Measurements from ENCODE around the gene CROCC2. TPM values are rescaled to one million over a fixed set of nuclear protein-coding genes. Genes with fewer than 3 reads are reported as not detected.

The CROCC2 gene
- total and polyA plus RNA-seq, 10 of the 15 experiments (the other 5 are each of a cell fraction or from before 2014, with no cell fraction given), result not detected

DNA sequence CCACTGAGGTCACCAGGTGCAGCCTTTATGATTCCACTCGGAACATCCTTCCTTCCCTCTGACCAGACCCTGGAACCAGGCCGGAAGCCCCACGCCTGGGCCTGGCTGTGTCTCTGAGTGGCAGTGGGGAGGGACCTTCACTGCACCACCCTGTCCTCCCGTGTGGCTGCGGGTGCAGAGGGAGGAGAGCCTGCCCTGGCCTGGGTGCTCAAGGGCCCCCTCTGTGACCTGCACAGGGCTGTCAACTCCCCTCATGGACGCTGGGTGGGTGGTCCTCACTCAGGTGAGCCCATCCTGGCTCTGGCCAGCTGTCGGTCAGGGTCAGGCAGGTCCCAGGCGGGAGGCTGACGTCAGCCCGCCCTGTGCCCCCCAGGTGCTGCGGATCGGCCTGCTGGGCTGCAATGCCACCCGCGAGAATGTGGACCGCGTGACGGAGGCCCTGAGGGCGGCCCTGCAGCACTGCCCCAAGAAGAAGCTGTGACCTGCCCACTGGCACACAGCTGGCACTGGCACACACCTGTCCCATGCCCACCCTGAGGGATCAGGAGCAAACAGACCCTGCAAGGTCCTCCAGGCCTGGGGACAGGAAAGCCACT lies 27.7 kb upstream of the CROCC2 start:
- Histone ChIP-seq H3K9ac (ENCODE audit: control insufficient read depth, insufficient read depth, low read length) (no peak overlapping the region), H2AFZ (ENCODE audit: control insufficient read depth, low read depth, low read length) (no peak overlapping the region), H3K27me3 (replicated peaks in 1 of 2; ENCODE audit: control insufficient read depth in 2 of 2, insufficient read depth in 2 of 2, low read length in 1 of 2) (no peaks in the 10 kb centered on the region; a peak in 1 of 4 replicates), H4K20me1 (ENCODE audit: control insufficient read depth, insufficient read depth) (no peaks in the 10 kb centered on the region), H3K79me2 (ENCODE audit: control insufficient read depth, insufficient read depth, low read length) (no peaks in the 10 kb centered on the region), H3K36me3 (ENCODE audit: control insufficient read depth in 2 of 2, insufficient read depth in 2 of 2, low read length in 1 of 2) (no peaks in the 10 kb centered on the region), H3K4me1 (ENCODE audit: control insufficient read depth, insufficient read depth, low read length) (no peaks in the 10 kb centered on the region), H3K9me3 (replicated peaks; ENCODE audit: control insufficient read depth, insufficient read depth, low read length) (no peaks in the 10 kb centered on the region), H3K4me3 (no peak overlapping the region), H3K4me2 (ENCODE audit: control insufficient read depth, insufficient read depth) (no peak overlapping the region), H3K27ac (ENCODE audit: control insufficient read depth, insufficient read depth) (no peak overlapping the region)
- ChIA-PET POLR2A (no interaction called here), RAD21 (ENCODE audit: unreplicated experiment) (no interaction called here), SMC1A (ENCODE audit: uncharacterized antibody, unreplicated experiment) (no interaction called here), CTCF (no interaction called here)
- no TSS peak for BruUV-seq (replicated peaks)
- TF ChIP-seq JUND (IDR thresholded peaks at IDR 0.05; ENCODE audit: low read depth, low read length) (no peak), IRF4 (IDR thresholded peaks at IDR 0.05; ENCODE audit: low read depth, low read length) (no peak), SIX5 (IDR thresholded peaks at IDR 0.05; ENCODE audit: low read depth, low read length, severe bottlenecking) (no peak), YY1 (IDR thresholded peaks at IDR 0.05; ENCODE audit: low read depth, low read length) (no peak), RUNX3 (IDR thresholded peaks at IDR 0.05; ENCODE audit: low read length) (no peak), ZZZ3 (IDR thresholded peaks at IDR 0.05; ENCODE audit: control insufficient read depth, insufficient read length, low read depth) (no peak), ELK1 (IDR thresholded peaks at IDR 0.05; ENCODE audit: low read depth, low read length) (no peak), REST (IDR thresholded peaks at IDR 0.05; ENCODE audit: low read depth, low read length) (no peak), SMAD5 (IDR thresholded peaks at IDR 0.05; ENCODE audit: low read depth) (no peak), RELA (IDR thresholded peaks at IDR 0.05; ENCODE audit: borderline replicate concordance, partially characterized antibody) (no peak), CEBPB (IDR thresholded peaks at IDR 0.05; ENCODE audit: borderline replicate concordance in 1 of 2, low read depth in 2 of 2, low read length in 2 of 2) (no peak), HDGF (IDR thresholded peaks at IDR 0.05) (no peak), CBX3 (IDR thresholded peaks at IDR 0.05; ENCODE audit: borderline replicate concordance, low read depth) (no peak), SMC3 (IDR thresholded peaks at IDR 0.05; ENCODE audit: borderline replicate concordance, low read length) (no peak), MEF2B (IDR thresholded peaks at IDR 0.05; ENCODE audit: partially characterized antibody, poor library complexity, severe bottlenecking) (no peak)
- TF ChIP-seq, protein P1, sequence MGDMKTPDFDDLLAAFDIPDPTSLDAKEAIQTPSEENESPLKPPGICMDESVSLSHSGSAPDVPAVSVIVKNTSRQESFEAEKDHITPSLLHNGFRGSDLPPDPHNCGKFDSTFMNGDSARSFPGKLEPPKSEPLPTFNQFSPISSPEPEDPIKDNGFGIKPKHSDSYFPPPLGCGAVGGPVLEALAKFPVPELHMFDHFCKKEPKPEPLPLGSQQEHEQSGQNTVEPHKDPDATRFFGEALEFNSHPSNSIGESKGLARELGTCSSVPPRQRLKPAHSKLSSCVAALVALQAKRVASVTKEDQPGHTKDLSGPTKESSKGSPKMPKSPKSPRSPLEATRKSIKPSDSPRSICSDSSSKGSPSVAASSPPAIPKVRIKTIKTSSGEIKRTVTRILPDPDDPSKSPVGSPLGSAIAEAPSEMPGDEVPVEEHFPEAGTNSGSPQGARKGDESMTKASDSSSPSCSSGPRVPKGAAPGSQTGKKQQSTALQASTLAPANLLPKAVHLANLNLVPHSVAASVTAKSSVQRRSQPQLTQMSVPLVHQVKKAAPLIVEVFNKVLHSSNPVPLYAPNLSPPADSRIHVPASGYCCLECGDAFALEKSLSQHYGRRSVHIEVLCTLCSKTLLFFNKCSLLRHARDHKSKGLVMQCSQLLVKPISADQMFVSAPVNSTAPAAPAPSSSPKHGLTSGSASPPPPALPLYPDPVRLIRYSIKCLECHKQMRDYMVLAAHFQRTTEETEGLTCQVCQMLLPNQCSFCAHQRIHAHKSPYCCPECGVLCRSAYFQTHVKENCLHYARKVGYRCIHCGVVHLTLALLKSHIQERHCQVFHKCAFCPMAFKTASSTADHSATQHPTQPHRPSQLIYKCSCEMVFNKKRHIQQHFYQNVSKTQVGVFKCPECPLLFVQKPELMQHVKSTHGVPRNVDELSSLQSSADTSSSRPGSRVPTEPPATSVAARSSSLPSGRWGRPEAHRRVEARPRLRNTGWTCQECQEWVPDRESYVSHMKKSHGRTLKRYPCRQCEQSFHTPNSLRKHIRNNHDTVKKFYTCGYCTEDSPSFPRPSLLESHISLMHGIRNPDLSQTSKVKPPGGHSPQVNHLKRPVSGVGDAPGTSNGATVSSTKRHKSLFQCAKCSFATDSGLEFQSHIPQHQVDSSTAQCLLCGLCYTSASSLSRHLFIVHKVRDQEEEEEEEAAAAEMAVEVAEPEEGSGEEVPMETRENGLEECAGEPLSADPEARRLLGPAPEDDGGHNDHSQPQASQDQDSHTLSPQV (IDR thresholded peaks at IDR 0.05), result no peak
- 45% methylated on average over 18 of the region's 18 CpGs for WGBS (ENCODE audit: insufficient coverage, insufficient replicate concordance, low lambda C conversion rate, missing lambda C conversion rate)
- no peak for DNase-seq (ENCODE audit: low read depth, low spot score)
- intact Hi-C loops (cut with micrococcal nuclease; ENCODE audit: unreplicated experiment) (no loop called here), in situ Hi-C loops (cut with MboI) (no loop called here)
- ATAC-seq, result no peak
- no peak for FAIRE-seq

All from GM12878 (cell line).